Activated CD4-positive, alpha-beta T cell treated with anti-CD3 and anti-CD28 coated beads for 36 hours (primary cell): ENCODE measurements around the gene PADI3. TPM values are rescaled to one million over a fixed set of nuclear protein-coding genes. Genes with fewer than 3 reads are reported as not detected.
A peak's percentile ranks its signal among the peaks of the same experiment; 100 is the strongest.
"Not testable (repeated sequence)": the region's sequence is repeated elsewhere in the genome, so short reads cannot be mapped to it uniquely, and the experiment has no call there.

Experiments used
- ATAC-seq: fragments of 200-7000 bp; cut with Tn5 transposase; one replicate; pipeline ENCODE4 v1.10.0; 2021; ENCODE audit warnings: mild to moderate bottlenecking, moderate library complexity
- CTCF ChIA-PET: fragments of 350-600 bp; sonication (Branson Sonifier 250); formaldehyde crosslinking; loops from one replicate; lab custom pipeline; 2021; ENCODE audit warnings: antibody characterized with exemption; lab: Charles Lee
- POLR2A ChIA-PET: fragments of 350-600 bp; sonication (Branson Sonifier 250); formaldehyde crosslinking; loops from one replicate; lab custom pipeline; 2021; ENCODE audit warnings: antibody characterized with exemption, inconsistent platforms; lab: Charles Lee
- DNase-seq: peaks from one replicate; pipeline ENCODE4 v3.0.0-alpha.2; 2020
- H3K27ac Mint-ChIP-seq: one replicate; pipeline ENCODE4 v1.8.0; 2021; ENCODE audit warnings: mixed read lengths
- H3K27me3 Mint-ChIP-seq: one replicate; pipeline ENCODE4 v1.8.0; 2021; ENCODE audit warnings: mixed read lengths
- H3K36me3 Mint-ChIP-seq: one replicate; pipeline ENCODE4 v1.8.0; 2021; ENCODE audit warnings: low read depth, mixed read lengths
- H3K4me1 Mint-ChIP-seq: one replicate; pipeline ENCODE4 v1.8.0; 2021; ENCODE audit warnings: mixed read lengths
- H3K4me3 Mint-ChIP-seq: one replicate; pipeline ENCODE4 v1.8.0; 2021; ENCODE audit warnings: mild to moderate bottlenecking, moderate library complexity, mixed read lengths
- H3K9me3 Mint-ChIP-seq: one replicate; pipeline ENCODE4 v1.8.0; 2021; ENCODE audit warnings: low read depth, mixed read lengths
- intact Hi-C, 2 experiments: fragments of 100-400 bp; cut with DNase I in 1 of 2; cut with micrococcal nuclease in 1 of 2; formaldehyde crosslinking; loops; one replicate each; pipeline versions ENCODE4 v1.14.2 to v1.15.1; 2022 to 2024; cut with DNase I, micrococcal nuclease
- total RNA-seq, 2 experiments: library from RNA; stranded (reverse); gene quantifications; one replicate each; pipeline ENCODE4 v1.2.3, GENCODE V29; 2021

PADI3 gene
- total RNA-seq, 2 experiments from 2014 or later: not detected

DNA sequence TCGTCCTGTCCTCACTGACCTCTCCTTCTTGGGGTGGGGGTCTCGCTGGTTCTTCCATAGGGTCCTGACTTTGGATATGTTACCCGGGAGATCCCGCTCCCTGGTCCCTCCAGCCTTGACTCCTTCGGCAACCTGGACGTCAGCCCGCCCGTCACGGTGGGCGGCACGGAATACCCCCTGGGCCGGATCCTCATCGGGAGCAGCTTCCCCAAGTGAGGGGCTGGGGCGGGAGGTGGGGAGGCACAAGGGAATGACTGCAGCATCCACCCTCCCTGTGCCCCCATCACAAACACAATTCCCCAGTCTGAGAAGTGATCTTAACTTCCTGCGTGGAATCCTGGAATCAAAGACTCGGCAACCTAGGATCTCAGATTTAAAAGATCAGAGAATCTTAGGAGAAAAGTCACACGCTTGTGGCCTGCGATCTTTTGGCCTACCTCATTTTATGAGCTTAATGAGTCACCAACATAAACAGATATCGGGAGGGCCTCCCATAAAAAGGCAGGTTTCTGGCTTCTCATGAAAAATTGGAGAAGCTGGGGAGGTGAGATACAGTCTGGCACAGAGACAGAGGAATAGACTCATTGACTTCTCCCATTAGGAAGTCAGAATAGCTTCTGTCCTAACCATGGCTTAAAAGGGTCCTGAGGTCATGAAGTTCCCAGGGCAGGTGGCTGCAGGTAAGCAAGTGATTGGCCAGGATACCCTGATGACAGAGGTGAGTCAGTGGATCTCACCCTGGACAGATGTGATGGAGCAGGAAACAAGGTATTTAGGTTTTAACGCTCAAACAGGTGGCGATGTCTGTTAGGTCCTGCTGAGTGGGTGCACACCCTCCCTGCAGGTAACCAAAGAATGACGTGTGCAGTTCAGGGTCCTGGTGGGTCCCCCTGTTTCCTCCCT is 15.9 kb upstream of the PADI3 start:
- H3K27me3 Mint-ChIP-seq: no peaks in the 10 kb centered on the region
- intact Hi-C loops: no loop called here
- no peaks in the 10 kb centered on the region for H3K4me1 Mint-ChIP-seq
- DNase-seq (no peak), ATAC-seq (no peak)
- CTCF ChIA-PET: interaction anchor here (0.7 to 8.5 kb wide), 5 partner anchors 8 to 915 kb away, joined by 3 to 103 read pairs (median 7); no protein-coding TSS in a partner anchor
- POLR2A ChIA-PET: no interaction called here
- H3K27ac Mint-ChIP-seq: no peak overlapping the region
- H3K4me3 Mint-ChIP-seq: no peak overlapping the region
- H3K36me3 Mint-ChIP-seq: no peaks in the 10 kb centered on the region
- no peaks in the 10 kb centered on the region for H3K9me3 Mint-ChIP-seq

GRCh38 chr1:17233675-17234320 is 15.1 kb upstream of the PADI3 start:
- no peaks in the 10 kb centered on the region for H3K4me1 Mint-ChIP-seq
- ChIA-PET CTCF (interaction anchor here (0.7 to 8.5 kb wide), 6 partner anchors 8 to 914 kb away, joined by 3 to 103 read pairs (median 6); no protein-coding TSS in a partner anchor), POLR2A (interaction anchor here (0.7 kb wide), 1 partner anchor 76 kb away, joined by 5 read pairs; no protein-coding TSS in a partner anchor)
- H3K36me3 Mint-ChIP-seq: no peaks in the 10 kb centered on the region
- intact Hi-C loops: no loop called here
- no peaks in the 10 kb centered on the region for H3K9me3 Mint-ChIP-seq
- ATAC-seq: no peak
- H3K4me3 Mint-ChIP-seq: no peak overlapping the region
- no peaks in the 10 kb centered on the region for H3K27me3 Mint-ChIP-seq
- DNase-seq: no peak
- no peak overlapping the region for H3K27ac Mint-ChIP-seq

DNA sequence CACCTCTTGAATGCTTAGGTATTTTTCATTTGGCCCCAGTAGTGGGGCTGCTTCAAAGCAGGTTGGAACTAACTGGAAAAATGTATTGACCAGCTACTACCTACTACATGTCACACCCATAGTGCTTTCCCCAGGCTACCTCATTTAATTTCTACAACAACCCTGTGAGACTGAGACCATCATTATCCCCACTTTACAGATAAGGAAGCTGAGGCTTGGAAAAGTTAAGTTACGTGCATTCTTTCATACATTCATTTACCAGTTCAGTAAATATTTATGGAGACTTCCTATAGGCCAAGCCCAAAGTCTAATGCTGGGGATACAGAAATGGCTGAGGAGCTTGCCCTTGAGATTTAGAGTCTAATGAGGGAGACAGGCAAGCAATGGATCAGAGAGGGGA is 14.5 kb upstream of the PADI3 start:
- Mint-ChIP-seq H3K27me3 (no peaks in the 10 kb centered on the region), H3K4me1 (no peaks in the 10 kb centered on the region), H3K9me3 (no peaks in the 10 kb centered on the region), H3K4me3 (no peak overlapping the region), H3K36me3 (no peaks in the 10 kb centered on the region), H3K27ac (no peak overlapping the region)
- DNase-seq (no peak), ATAC-seq (no peak)
- intact Hi-C loops: no loop called here
- ChIA-PET POLR2A (interaction anchor here (0.7 kb wide), 1 partner anchor 76 kb away, joined by 5 read pairs; no protein-coding TSS in a partner anchor), CTCF (interaction anchor here (0.6 to 8.5 kb wide), 8 partner anchors 9 to 243 kb away, joined by 3 to 103 read pairs (median 5); partner anchors contain the start of gene PADI1)

DNA sequence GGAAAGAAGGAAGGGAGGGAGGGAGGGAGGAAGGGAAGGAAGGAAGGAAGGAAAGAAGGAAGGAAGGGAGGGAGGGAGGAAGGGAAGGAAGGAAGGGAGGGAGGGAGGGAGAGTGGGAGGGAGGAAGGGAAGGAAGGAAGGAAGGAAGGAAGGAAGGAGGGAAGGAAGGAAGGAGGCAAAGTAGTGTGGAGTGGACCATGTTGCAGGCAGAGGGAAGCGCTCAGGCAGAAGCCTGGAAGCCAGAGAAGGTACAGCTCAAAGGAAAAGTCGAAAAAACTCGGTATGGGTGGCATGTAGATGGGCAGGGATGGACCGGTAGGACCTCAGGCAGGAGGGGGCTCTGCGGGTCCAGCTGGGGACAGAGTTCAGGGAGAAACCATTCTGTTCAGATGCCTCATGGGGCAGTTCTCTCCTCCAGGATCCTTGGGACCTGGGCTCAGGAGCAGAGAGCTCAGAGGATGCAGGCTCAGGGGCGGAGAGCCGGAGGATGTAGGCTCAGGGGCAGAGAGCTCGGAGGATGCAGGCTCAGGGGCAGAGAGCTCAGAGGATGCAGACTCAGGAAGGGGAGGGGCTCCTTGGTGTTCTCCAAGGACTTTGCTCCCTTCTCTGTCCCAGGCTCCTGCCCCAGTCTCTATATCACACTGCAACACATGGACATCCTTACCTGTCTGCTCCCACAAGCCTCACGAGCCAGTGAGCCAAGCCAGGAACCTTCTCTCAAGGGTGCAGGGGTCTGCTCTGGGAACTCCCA is 13.6 kb upstream of the PADI3 start:
- Mint-ChIP-seq H3K9me3 (no peaks in the 10 kb centered on the region), H3K27me3 (no peaks in the 10 kb centered on the region), H3K36me3 (no peaks in the 10 kb centered on the region), H3K4me1 (no peaks in the 10 kb centered on the region), H3K27ac (no peak overlapping the region), H3K4me3 (no peak overlapping the region)
- intact Hi-C loops: loop anchor here (5.0 kb wide), 2 partner anchors 178 to 283 kb away; no protein-coding TSS in a partner anchor
- ChIA-PET POLR2A (no interaction called here), CTCF (interaction anchor here (0.6 to 8.5 kb wide), 7 partner anchors 13 to 242 kb away, joined by 3 to 103 read pairs (median 6); partner anchors contain the start of gene PADI1)
- ATAC-seq: no peak
- no peak for DNase-seq

DNA sequence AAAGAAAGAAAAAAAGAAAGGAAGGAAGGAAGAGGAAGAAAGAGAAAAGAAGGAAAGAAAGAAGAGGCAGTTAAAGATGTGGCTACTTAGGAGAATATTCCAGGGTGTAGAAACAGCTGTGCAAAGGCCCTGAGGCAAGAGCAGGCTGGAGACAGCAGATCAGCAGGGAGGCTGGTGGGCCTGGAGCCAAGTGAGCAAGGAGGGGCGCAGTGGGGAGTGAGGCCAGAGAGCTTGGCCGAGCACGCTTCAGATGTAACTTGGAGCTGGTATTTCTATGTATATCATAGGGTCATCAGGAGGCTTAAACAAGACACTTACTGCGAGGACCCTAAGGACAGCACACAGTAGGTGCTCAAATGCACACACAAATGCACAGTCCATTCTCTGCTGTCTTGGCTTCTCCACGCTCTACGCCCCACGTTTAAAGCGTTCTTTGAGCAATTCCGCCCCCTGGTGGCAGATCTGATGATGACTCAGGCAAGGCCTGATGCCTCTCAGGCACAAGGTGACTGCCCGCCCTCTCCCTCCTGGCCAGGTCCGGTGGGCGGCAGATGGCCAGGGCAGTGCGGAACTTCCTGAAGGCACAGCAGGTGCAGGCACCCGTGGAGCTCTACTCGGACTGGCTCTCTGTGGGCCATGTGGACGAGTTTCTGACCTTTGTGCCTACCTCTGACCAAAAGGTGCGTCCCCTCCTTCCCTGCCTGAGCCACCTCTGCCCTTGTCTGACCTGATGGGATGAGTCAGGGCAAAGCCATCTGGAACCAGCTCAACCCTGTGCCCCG is 11.9 kb upstream of the PADI3 start:
- ChIA-PET CTCF (interaction anchor here (0.6 to 8.5 kb wide), 20 partner anchors 9 to 133 kb away, joined by 3 to 103 read pairs (median 4); partner anchors contain the start of gene PADI3), POLR2A (no interaction called here)
- intact Hi-C loops: loop anchor here (1.0 to 5.0 kb wide), 4 partner anchors 112 to 285 kb away; no protein-coding TSS in a partner anchor
- Mint-ChIP-seq H3K4me1 (no peaks in the 10 kb centered on the region), H3K27ac (no peak overlapping the region), H3K27me3 (peaks cover 2% of the 10 kb centered on the region), H3K36me3 (no peaks in the 10 kb centered on the region), H3K9me3 (no peaks in the 10 kb centered on the region), H3K4me3 (no peak overlapping the region)
- peak; percentile 84 for ATAC-seq
- peak; percentile 94 for DNase-seq

DNA sequence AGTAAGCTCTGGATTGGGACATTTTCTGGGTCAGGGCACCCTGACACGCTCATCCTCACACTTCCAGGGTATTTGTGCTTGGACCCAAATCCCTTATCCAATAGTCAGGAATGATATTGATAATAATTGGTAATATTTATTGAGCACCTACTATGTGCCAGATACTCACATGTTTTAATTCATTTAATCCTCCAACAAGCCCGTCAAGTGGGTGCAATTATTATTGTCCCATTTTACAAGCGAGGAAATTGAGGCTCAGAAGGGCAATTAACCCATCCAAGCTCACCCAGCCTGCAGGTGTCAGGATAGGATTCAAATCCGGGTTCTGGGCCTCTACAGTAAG is 11.4 kb upstream of the PADI3 start:
- no peak for ATAC-seq
- no peak overlapping the region for H3K27ac Mint-ChIP-seq

GRCh38 chr1:17239420-17239819 is 9.5 kb upstream of the PADI3 start:
- Mint-ChIP-seq H3K4me3 (no peak overlapping the region), H3K36me3 (no peaks in the 10 kb centered on the region), H3K9me3 (no peaks in the 10 kb centered on the region), H3K27me3 (peaks cover 2% of the 10 kb centered on the region), H3K27ac (no peak overlapping the region), H3K4me1 (no peaks in the 10 kb centered on the region)
- ATAC-seq (peak; percentile 77), DNase-seq (peak; percentile 53)
- intact Hi-C loops: loop anchor here (5.0 kb wide), 2 partner anchors 182 to 287 kb away; no protein-coding TSS in a partner anchor
- ChIA-PET CTCF (interaction anchor here (0.6 to 8.5 kb wide), 5 partner anchors 32 to 125 kb away, joined by 3 to 103 read pairs (median 3); no protein-coding TSS in a partner anchor), POLR2A (no interaction called here)

More for the DNA sequence above, 11.4 kb upstream of the PADI3 start:
- POLR2A ChIA-PET: no interaction called here
- no peak overlapping the region for H3K4me3 Mint-ChIP-seq
- H3K4me1 Mint-ChIP-seq: no peaks in the 10 kb centered on the region
- no peaks in the 10 kb centered on the region for H3K9me3 Mint-ChIP-seq
- DNase-seq: no peak
- CTCF ChIA-PET: interaction anchor here (0.9 to 8.5 kb wide), 10 partner anchors 9 to 116 kb away, joined by 3 to 103 read pairs (median 8); partner anchors contain the start of gene PADI3
- no peaks in the 10 kb centered on the region for H3K36me3 Mint-ChIP-seq
- intact Hi-C loops: loop anchor here (1.0 to 5.0 kb wide), 4 partner anchors 112 to 285 kb away; no protein-coding TSS in a partner anchor
- H3K27me3 Mint-ChIP-seq: peaks cover 2% of the 10 kb centered on the region

DNA sequence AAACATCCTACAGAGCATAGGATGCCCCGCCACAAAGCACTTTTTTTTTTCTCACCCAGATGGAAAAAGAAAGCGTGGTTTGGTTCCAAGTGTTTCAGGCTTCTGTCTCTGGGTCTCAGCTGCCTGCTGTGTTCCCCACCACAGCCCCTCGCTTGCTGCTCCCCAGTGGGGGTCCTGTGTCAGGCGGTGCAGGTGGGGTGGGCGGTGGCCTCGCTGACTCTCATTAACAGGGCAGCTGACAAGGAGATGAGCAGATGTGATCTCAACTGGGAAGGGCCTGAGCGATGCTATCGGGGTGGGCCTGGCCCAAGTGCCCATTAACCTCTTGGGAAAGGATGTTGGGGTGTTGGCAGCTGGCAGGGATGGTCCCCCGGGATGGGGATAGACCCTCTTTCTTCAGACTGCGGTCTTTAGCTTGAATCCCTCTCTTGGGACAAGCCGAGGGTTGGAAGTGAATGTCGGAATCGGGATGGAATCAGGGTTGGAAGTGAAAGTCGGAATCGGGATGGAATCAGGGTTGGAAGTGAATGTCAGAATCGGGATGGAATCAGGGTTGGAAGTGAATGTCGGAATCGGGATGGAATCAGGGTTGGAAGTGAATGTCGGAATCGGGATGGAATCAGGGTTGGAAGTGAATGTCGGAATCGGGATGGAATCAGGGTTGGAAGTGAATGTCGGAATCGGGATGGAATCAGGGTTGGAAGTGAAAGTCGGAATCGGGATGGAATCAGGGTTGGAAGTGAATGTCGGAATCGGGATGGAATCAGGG is 7.7 kb upstream of the PADI3 start:
- H3K4me3 Mint-ChIP-seq, DNase-seq, H3K36me3 Mint-ChIP-seq, H3K27ac Mint-ChIP-seq, H3K9me3 Mint-ChIP-seq, H3K27me3 Mint-ChIP-seq, POLR2A ChIA-PET, intact Hi-C loops, ATAC-seq, H3K4me1 Mint-ChIP-seq: not testable (repeated sequence)
- CTCF ChIA-PET: interaction anchor here (8.5 kb wide), 1 partner anchor 115 kb away, joined by 103 read pairs; no protein-coding TSS in a partner anchor

GRCh38 chr1:17241780-17242074 is 7.2 kb upstream of the PADI3 start:
- H3K4me3 Mint-ChIP-seq, intact Hi-C loops, H3K4me1 Mint-ChIP-seq, H3K9me3 Mint-ChIP-seq, POLR2A ChIA-PET, H3K36me3 Mint-ChIP-seq, H3K27me3 Mint-ChIP-seq, DNase-seq, H3K27ac Mint-ChIP-seq, ATAC-seq: not testable (repeated sequence)
- CTCF ChIA-PET: interaction anchor here (1.0 kb wide), 1 partner anchor 121 kb away, joined by 3 read pairs; no protein-coding TSS in a partner anchor

GRCh38 chr1:17243274-17243673 is 5.6 kb upstream of the PADI3 start:
- CTCF ChIA-PET: no interaction called here
- no peaks in the 10 kb centered on the region for H3K36me3 Mint-ChIP-seq
- peaks cover 2% of the 10 kb centered on the region for H3K27me3 Mint-ChIP-seq
- intact Hi-C loops: no loop called here
- H3K4me3 Mint-ChIP-seq: no peak overlapping the region
- no peaks in the 10 kb centered on the region for H3K4me1 Mint-ChIP-seq
- H3K27ac Mint-ChIP-seq: no peak overlapping the region
- POLR2A ChIA-PET: no interaction called here
- no peak for DNase-seq
- ATAC-seq: no peak
- H3K9me3 Mint-ChIP-seq: no peaks in the 10 kb centered on the region
